Esophagus squamous epithelium (tissue), 4 donors: ENCODE measurements around the gene BTBD8.

Source experiments
- POLR2A ChIP-seq, 4 donors: fragments of 450-650 bp; IDR thresholded peaks; one replicate each; pipeline ENCODE4 v1.6.1; 2017; ENCODE audit warnings: antibody characterized with exemption in 4 of 4, mild to moderate bottlenecking in 4 of 4, moderate library complexity in 3 of 4
- TF ChIP-seq, protein P1 (sequence below), 6 experiments: fragments of 450-650 bp in 4 of 6; fragments of 200-600 bp in 2 of 6; sonication (generic) in 2 of 6; IDR thresholded peaks; one replicate each; pipeline ENCODE4 v1.5.1; 2016 to 2019; ENCODE audit warnings: antibody characterized with exemption in 6 of 6, mild to moderate bottlenecking in 4 of 6, moderate library complexity in 4 of 6

DNA sequence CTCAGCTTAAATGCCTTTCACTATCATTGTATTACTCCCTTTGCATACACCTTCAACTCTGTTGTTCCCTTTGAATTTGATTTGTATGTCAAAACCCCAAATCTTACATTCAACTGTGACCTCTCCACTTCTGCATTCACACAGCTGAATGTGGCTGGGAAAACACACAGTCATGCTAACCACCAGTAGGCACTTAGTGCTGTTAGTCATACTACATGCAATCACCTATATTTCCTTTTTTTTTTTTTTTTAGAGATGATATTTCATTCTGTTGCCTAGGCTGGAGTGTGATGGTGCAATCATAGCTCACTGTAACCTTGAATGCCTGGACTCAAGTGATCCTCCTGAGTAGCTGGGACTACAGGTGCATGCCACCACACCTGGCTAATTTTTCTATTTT lies 16.2 kb downstream of the BTBD8 start:
- TF ChIP-seq, protein P1, sequence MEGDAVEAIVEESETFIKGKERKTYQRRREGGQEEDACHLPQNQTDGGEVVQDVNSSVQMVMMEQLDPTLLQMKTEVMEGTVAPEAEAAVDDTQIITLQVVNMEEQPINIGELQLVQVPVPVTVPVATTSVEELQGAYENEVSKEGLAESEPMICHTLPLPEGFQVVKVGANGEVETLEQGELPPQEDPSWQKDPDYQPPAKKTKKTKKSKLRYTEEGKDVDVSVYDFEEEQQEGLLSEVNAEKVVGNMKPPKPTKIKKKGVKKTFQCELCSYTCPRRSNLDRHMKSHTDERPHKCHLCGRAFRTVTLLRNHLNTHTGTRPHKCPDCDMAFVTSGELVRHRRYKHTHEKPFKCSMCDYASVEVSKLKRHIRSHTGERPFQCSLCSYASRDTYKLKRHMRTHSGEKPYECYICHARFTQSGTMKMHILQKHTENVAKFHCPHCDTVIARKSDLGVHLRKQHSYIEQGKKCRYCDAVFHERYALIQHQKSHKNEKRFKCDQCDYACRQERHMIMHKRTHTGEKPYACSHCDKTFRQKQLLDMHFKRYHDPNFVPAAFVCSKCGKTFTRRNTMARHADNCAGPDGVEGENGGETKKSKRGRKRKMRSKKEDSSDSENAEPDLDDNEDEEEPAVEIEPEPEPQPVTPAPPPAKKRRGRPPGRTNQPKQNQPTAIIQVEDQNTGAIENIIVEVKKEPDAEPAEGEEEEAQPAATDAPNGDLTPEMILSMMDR (IDR thresholded peaks at IDR 0.05): no peak
- no peak for TF ChIP-seq POLR2A (IDR thresholded peaks at IDR 0.05)
